ENCODE measurements around the gene CENPO.

DNA sequence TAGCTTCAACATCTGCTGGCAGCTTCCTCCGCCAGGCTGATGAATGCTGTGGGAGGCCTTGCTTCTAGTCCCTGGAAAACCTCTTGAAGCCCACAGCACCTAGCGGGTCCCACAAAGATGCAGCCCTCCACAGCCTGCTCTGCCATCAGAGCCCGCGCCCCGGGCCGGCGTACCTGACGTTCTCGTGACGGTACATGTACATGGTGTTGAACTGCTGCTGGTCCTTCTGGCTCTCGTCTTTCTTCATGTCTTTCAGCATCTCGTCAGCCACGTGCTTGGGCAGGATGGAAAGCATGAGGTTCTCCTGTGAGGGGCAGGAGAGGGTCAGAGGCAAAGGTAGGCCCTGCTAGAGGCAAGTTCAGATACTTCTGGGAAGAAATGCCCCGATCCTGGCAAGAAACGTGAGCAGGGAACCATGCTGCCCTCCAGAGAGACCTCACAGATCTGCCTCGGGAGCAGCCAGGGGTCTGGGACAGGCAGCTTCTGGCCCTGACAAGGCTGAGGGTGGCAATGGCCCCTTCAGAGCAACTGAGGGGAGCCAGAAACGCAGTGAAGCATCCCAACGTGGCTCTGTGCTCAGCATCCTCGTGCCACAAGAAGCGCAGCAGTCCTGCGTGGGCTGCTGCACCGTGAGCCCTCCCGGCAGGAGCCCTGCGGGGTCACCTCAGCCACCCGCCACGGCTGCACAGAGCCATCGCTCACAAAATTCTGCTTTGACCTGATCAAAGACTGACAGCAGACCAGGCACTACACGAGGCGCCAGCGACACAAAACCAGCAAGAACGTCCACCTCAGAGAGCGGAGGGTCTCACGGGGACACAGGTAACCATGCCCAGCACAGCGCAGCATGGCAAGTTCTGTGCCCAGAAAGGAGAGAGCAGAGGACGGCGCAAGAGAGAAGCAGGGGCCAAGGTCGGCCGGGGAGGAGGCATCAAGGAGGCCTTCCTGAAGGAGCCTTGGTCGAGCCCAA is 49.1 kb downstream of the CENPO start:
- no peak for TF ChIP-seq EZH2 (IDR thresholded peaks at IDR 0.05; ENCODE audit: low read depth)
- TF ChIP-seq, protein P1, sequence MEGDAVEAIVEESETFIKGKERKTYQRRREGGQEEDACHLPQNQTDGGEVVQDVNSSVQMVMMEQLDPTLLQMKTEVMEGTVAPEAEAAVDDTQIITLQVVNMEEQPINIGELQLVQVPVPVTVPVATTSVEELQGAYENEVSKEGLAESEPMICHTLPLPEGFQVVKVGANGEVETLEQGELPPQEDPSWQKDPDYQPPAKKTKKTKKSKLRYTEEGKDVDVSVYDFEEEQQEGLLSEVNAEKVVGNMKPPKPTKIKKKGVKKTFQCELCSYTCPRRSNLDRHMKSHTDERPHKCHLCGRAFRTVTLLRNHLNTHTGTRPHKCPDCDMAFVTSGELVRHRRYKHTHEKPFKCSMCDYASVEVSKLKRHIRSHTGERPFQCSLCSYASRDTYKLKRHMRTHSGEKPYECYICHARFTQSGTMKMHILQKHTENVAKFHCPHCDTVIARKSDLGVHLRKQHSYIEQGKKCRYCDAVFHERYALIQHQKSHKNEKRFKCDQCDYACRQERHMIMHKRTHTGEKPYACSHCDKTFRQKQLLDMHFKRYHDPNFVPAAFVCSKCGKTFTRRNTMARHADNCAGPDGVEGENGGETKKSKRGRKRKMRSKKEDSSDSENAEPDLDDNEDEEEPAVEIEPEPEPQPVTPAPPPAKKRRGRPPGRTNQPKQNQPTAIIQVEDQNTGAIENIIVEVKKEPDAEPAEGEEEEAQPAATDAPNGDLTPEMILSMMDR (conservative IDR thresholded peaks at IDR 0.05), result no peak
